CD4-positive, alpha-beta T cell (primary cell): Measurements from ENCODE around the gene CFAP61. TPM values are rescaled to one million over a fixed set of nuclear protein-coding genes. Genes with fewer than 3 reads are reported as not detected.
"Not testable (repeated sequence)": the region's sequence is repeated elsewhere in the genome, so short reads cannot be mapped to it uniquely, and the experiment has no call there.

ENCODE experiments used
- ATAC-seq: fragments of 200-7000 bp; cut with Tn5 transposase; one replicate; pipeline ENCODE4 v1.10.0; 2022; ENCODE audit warnings: mild to moderate bottlenecking; ENCODE audit not compliant: poor library complexity
- CTCF ChIA-PET: fragments of 350-600 bp; sonication (Branson Sonifier 250); formaldehyde crosslinking; loops from one replicate; lab custom pipeline; 2021; ENCODE audit warnings: antibody characterized with exemption, inconsistent platforms; lab: Charles Lee
- POLR2A ChIA-PET: fragments of 350-600 bp; sonication (Branson Sonifier 250); formaldehyde crosslinking; loops from one replicate; lab custom pipeline; 2021; ENCODE audit warnings: antibody characterized with exemption, inconsistent platforms; lab: Charles Lee
- DNase-seq, 14 experiments: peaks; one replicate each; pipeline ENCODE4 v3.0.0-alpha.2; 2013 to 2020; ENCODE audit warnings: mixed read lengths in 2 of 14
- H3K27ac ChIP-seq, 2 donors: one replicate each; pipeline versions ENCODE4 v1.5.1 to v1.7.0; 2013; ENCODE audit warnings: low read length in 2 of 2, low read depth in 1 of 2, mild to moderate bottlenecking in 1 of 2
- H3K27me3 ChIP-seq, 2 experiments: 1 replicate in 1 of 2; 2 replicates in 1 of 2; pipeline versions ENCODE4 v1.6.1 to v1.7.0; 2013; ENCODE audit warnings: low read length in 2 of 2, control low read depth in 1 of 2, mild to moderate bottlenecking in 1 of 2, moderate library complexity in 1 of 2; ENCODE audit not compliant: insufficient read depth in 2 of 2, control insufficient read depth in 1 of 2
- H3K36me3 ChIP-seq: one replicate; pipeline ENCODE4 v1.6.1; 2013; ENCODE audit warnings: low read length, control low read depth; ENCODE audit not compliant: insufficient read depth
- H3K4me1 ChIP-seq: one replicate; pipeline ENCODE4 v1.6.1; 2013; ENCODE audit warnings: low read length, control low read depth; ENCODE audit not compliant: insufficient read depth
- H3K4me3 ChIP-seq: one replicate; pipeline ENCODE4 v1.5.1; 2013; ENCODE audit warnings: mild to moderate bottlenecking, low read length, moderate library complexity
- H3K9me3 ChIP-seq, 2 experiments: 1 replicate in 1 of 2; 2 replicates in 1 of 2; pipeline versions ENCODE4 v1.6.1 to v1.7.0; 2013; ENCODE audit warnings: low read length in 2 of 2, mild to moderate bottlenecking in 2 of 2, control low read depth in 1 of 2, moderate library complexity in 1 of 2; ENCODE audit not compliant: control insufficient read depth in 1 of 2, insufficient read depth in 1 of 2
- H3K27ac Mint-ChIP-seq: one replicate; pipeline ENCODE4 v1.8.0; 2020; ENCODE audit warnings: mixed read lengths
- H3K27me3 Mint-ChIP-seq: one replicate; pipeline ENCODE4 v1.8.0; 2021; ENCODE audit warnings: mixed read lengths
- H3K36me3 Mint-ChIP-seq: one replicate; pipeline ENCODE4 v1.8.0; 2021; ENCODE audit warnings: low read depth, mixed read lengths
- H3K4me1 Mint-ChIP-seq: one replicate; pipeline ENCODE4 v1.8.0; 2021; ENCODE audit warnings: low read depth, mixed read lengths
- H3K4me3 Mint-ChIP-seq: one replicate; pipeline ENCODE4 v1.8.0; 2020; ENCODE audit warnings: mild to moderate bottlenecking, mixed read lengths
- H3K9me3 Mint-ChIP-seq: one replicate; pipeline ENCODE4 v1.8.0; 2020; ENCODE audit warnings: mixed read lengths
- CTCF ChIP-seq: fragments of 200-600 bp; IDR thresholded peaks from one replicate; pipeline ENCODE4 v1.8.0; 2022; ENCODE audit warnings: antibody characterized with exemption, mild to moderate bottlenecking
- intact Hi-C, 2 experiments: fragments of 100-400 bp; cut with DNase I in 1 of 2; cut with micrococcal nuclease in 1 of 2; formaldehyde crosslinking; loops; one replicate each; pipeline versions ENCODE4 v1.15.1 to v1.9.0; 2023 to 2025; cut with DNase I, micrococcal nuclease
- total RNA-seq, 174 experiments: library from RNA in 2 of 174; stranded (reverse) in 2 of 174; gene quantifications; one replicate each; pipeline ENCODE4 v1.2.3 and lab custom pipeline; 2021 to 2026

CFAP61 gene
- total RNA-seq, 2 experiments from 2014 or later, result not detected

- TF ChIP-seq CTCF, result no peak
- CTCF ChIA-PET, result no interaction called here
- Histone ChIP-seq H3K27me3 (no peaks in the 10 kb centered on the region), H3K36me3 (no peaks in the 10 kb centered on the region), H3K4me1 (no peaks in the 10 kb centered on the region), H3K27ac (no peak overlapping the region), H3K9me3 (no peaks in the 10 kb centered on the region), H3K4me3 (no peak overlapping the region)
- H3K36me3 Mint-ChIP-seq, result no peaks in the 10 kb centered on the region
- intact Hi-C loops, result no loop called here
- no peak overlapping the region for H3K27ac Mint-ChIP-seq
- H3K9me3 Mint-ChIP-seq, result peaks cover 3% of the 10 kb centered on the region
- no peaks in the 10 kb centered on the region for H3K4me1 Mint-ChIP-seq
- DNase-seq (peak in 3 of 14 experiments; percentile 9 to 47 (median 16)), ATAC-seq (no peak)
- POLR2A ChIA-PET, result no interaction called here
- H3K4me3 Mint-ChIP-seq, result no peak overlapping the region
- H3K27me3 Mint-ChIP-seq, result peaks cover 14% of the 10 kb centered on the region
These were observed 163.8 kb downstream of the CFAP61 start for GRCh38 chr20:20215976-20216727.

GRCh38 chr20:20216941-20217340 lies 164.6 kb downstream of the CFAP61 start:
- H3K4me1 Mint-ChIP-seq, result no peaks in the 10 kb centered on the region
- peaks cover 3% of the 10 kb centered on the region for H3K9me3 Mint-ChIP-seq
- H3K27me3 Mint-ChIP-seq, result peaks cover 17% of the 10 kb centered on the region
- POLR2A ChIA-PET, result no interaction called here
- Histone ChIP-seq H3K4me1 (no peaks in the 10 kb centered on the region), H3K9me3 (no peaks in the 10 kb centered on the region), H3K27ac (no peak overlapping the region), H3K36me3 (no peaks in the 10 kb centered on the region), H3K27me3 (no peaks in the 10 kb centered on the region), H3K4me3 (no peak overlapping the region)
- no peak for TF ChIP-seq CTCF
- H3K27ac Mint-ChIP-seq, result no peak overlapping the region
- ATAC-seq (no peak), DNase-seq (no peak)
- CTCF ChIA-PET, result no interaction called here
- no peaks in the 10 kb centered on the region for H3K36me3 Mint-ChIP-seq
- intact Hi-C loops, result no loop called here
- H3K4me3 Mint-ChIP-seq, result no peak overlapping the region

GRCh38 chr20:20217621-20218020 lies 165.3 kb downstream of the CFAP61 start:
- TF ChIP-seq CTCF, result no peak
- no peak overlapping the region for H3K4me3 ChIP-seq
- intact Hi-C loops, result no loop called here
- H3K36me3 Mint-ChIP-seq, result no peaks in the 10 kb centered on the region
- H3K27me3 Mint-ChIP-seq, result peaks cover 17% of the 10 kb centered on the region
- peaks cover 3% of the 10 kb centered on the region for H3K9me3 Mint-ChIP-seq
- H3K4me1 Mint-ChIP-seq, result no peaks in the 10 kb centered on the region
- H3K27ac ChIP-seq, result no peak overlapping the region
- ChIA-PET CTCF (no interaction called here), POLR2A (no interaction called here)
- no peaks in the 10 kb centered on the region for H3K9me3 ChIP-seq
- no peaks in the 10 kb centered on the region for H3K27me3 ChIP-seq
- H3K27ac Mint-ChIP-seq, result no peak overlapping the region
- H3K4me3 Mint-ChIP-seq, result no peak overlapping the region
- no peaks in the 10 kb centered on the region for H3K36me3 ChIP-seq
- ATAC-seq, result no peak
- no peak for DNase-seq
- H3K4me1 ChIP-seq, result no peaks in the 10 kb centered on the region

GRCh38 chr20:20218106-20218505 lies 165.8 kb downstream of the CFAP61 start:
- H3K9me3 Mint-ChIP-seq, POLR2A ChIA-PET, H3K4me3 ChIP-seq, DNase-seq, H3K9me3 ChIP-seq, H3K36me3 Mint-ChIP-seq, CTCF ChIA-PET, intact Hi-C loops, H3K36me3 ChIP-seq, H3K27ac ChIP-seq, H3K27me3 ChIP-seq, H3K4me1 ChIP-seq, H3K4me3 Mint-ChIP-seq, H3K27ac Mint-ChIP-seq, H3K4me1 Mint-ChIP-seq, ATAC-seq: not testable (repeated sequence)
- peaks cover 17% of the 10 kb centered on the region for H3K27me3 Mint-ChIP-seq
